H9 (cell line): ENCODE data around the gene PTPRN2. TPM values are rescaled to one million over a fixed set of nuclear protein-coding genes. Genes with fewer than 3 reads are reported as not detected.

ENCODE experiments used
- DNase-seq: peaks from one replicate; pipeline ENCODE4 v3.0.0-alpha.2; 2017
- H2AFZ ChIP-seq: one replicate; pipeline ENCODE4 v1.6.1; 2013; ENCODE audit warnings: mild to moderate bottlenecking, low read length, control low read depth, moderate library complexity
- H2AK5ac ChIP-seq: 2 replicates; pipeline ENCODE4 v1.6.1; 2013; ENCODE audit warnings: low read length, control low read depth, mixed read lengths; ENCODE audit not compliant: insufficient read length
- H2BK120ac ChIP-seq: one replicate; pipeline ENCODE4 v1.6.1; 2013; ENCODE audit warnings: low read depth, mild to moderate bottlenecking, low read length, control low read depth, inconsistent platforms; ENCODE audit not compliant: poor library complexity, severe bottlenecking
- H2BK12ac ChIP-seq: 2 replicates; pipeline ENCODE4 v1.6.1; 2013; ENCODE audit warnings: low read length, control low read depth, mixed read lengths, low read depth; ENCODE audit not compliant: insufficient read length
- H2BK15ac ChIP-seq: 2 replicates; pipeline ENCODE4 v1.6.1; 2013; ENCODE audit warnings: low read depth, low read length, control low read depth
- H2BK20ac ChIP-seq: one replicate; pipeline ENCODE4 v1.6.1; 2013; ENCODE audit warnings: low read depth, mild to moderate bottlenecking, low read length, control low read depth, inconsistent platforms; ENCODE audit not compliant: poor library complexity, severe bottlenecking
- H2BK5ac ChIP-seq: 2 replicates; pipeline ENCODE4 v1.6.1; 2013; ENCODE audit warnings: low read length, control low read depth, mixed read lengths; ENCODE audit not compliant: insufficient read length
- H3K14ac ChIP-seq: 2 replicates; pipeline ENCODE4 v1.6.1; 2013; ENCODE audit warnings: low read length, control low read depth; ENCODE audit not compliant: insufficient read depth
- H3K18ac ChIP-seq: 2 replicates; pipeline ENCODE4 v1.6.1; 2013; ENCODE audit warnings: low read depth, mild to moderate bottlenecking, mixed read lengths, low read length, control low read depth; ENCODE audit not compliant: insufficient read length
- H3K23ac ChIP-seq: 2 replicates; pipeline ENCODE4 v1.6.1; 2013; ENCODE audit warnings: low read length, control low read depth, mixed read lengths, low read depth; ENCODE audit not compliant: insufficient read length
- H3K23me2 ChIP-seq: 2 replicates; pipeline ENCODE4 v1.6.1; 2013; ENCODE audit warnings: low read depth, mild to moderate bottlenecking, mixed read lengths, low read length, control low read depth; ENCODE audit not compliant: insufficient read length, poor library complexity, severe bottlenecking
- H3K27ac ChIP-seq: 2 replicates; pipeline ENCODE4 v1.5.1; 2013; ENCODE audit warnings: low read length, control low read depth, mixed read lengths, low read depth; ENCODE audit not compliant: insufficient read length
- H3K27me3 ChIP-seq: 2 replicates; pipeline ENCODE4 v1.6.1; 2013; ENCODE audit warnings: low read length, control low read depth, inconsistent platforms; ENCODE audit not compliant: insufficient read depth
- H3K4ac ChIP-seq: 2 replicates; pipeline ENCODE4 v1.6.1; 2013; ENCODE audit warnings: low read depth, mild to moderate bottlenecking, control low read depth, inconsistent platforms, low read length, moderate library complexity
- H3K4me1 ChIP-seq: 2 replicates; pipeline ENCODE4 v1.6.1; 2013; ENCODE audit warnings: low read length, control low read depth, inconsistent platforms; ENCODE audit not compliant: insufficient read depth
- H3K4me2 ChIP-seq: 2 replicates; pipeline ENCODE4 v1.6.1; 2013; ENCODE audit warnings: low read length, control low read depth, mixed read lengths; ENCODE audit not compliant: insufficient read length, insufficient read depth
- H3K56ac ChIP-seq: 2 replicates; pipeline ENCODE4 v1.6.1; 2013; ENCODE audit warnings: low read depth, mild to moderate bottlenecking, mixed read lengths, low read length, control low read depth; ENCODE audit not compliant: insufficient read length
- H3K79me1 ChIP-seq: 2 replicates; pipeline ENCODE4 v1.6.1; 2013; ENCODE audit warnings: low read depth, mild to moderate bottlenecking, moderate library complexity, low read length, control low read depth, inconsistent platforms; ENCODE audit not compliant: insufficient read depth, poor library complexity, severe bottlenecking
- H3K79me2 ChIP-seq: 2 replicates; pipeline ENCODE4 v1.6.1; 2013; ENCODE audit warnings: low read length, control low read depth, inconsistent platforms; ENCODE audit not compliant: insufficient read depth
- H3K9ac ChIP-seq: 2 replicates; pipeline ENCODE4 v1.6.1; 2013; ENCODE audit warnings: low read length, control low read depth, mixed read lengths; ENCODE audit not compliant: insufficient read length; ENCODE audit errors: extremely low read depth
- H3K9me3 ChIP-seq: one replicate; pipeline ENCODE4 v1.6.1; 2013; ENCODE audit warnings: low read depth, low read length, inconsistent platforms; ENCODE audit not compliant: control insufficient read depth
- H3T11ph ChIP-seq: one replicate; pipeline ENCODE4 v1.6.1; 2013; ENCODE audit warnings: mild to moderate bottlenecking, low read length, control low read depth, inconsistent platforms
- H4K20me1 ChIP-seq: one replicate; pipeline ENCODE4 v1.6.1; 2013; ENCODE audit not compliant: control insufficient read depth, insufficient read length, insufficient read depth
- H4K5ac ChIP-seq: 2 replicates; pipeline ENCODE4 v1.6.1; 2013; ENCODE audit warnings: low read depth, mild to moderate bottlenecking, mixed read lengths, low read length, control low read depth; ENCODE audit not compliant: insufficient read length
- H4K8ac ChIP-seq: replicated peaks from 2 replicates; pipeline ENCODE4 v1.6.1; 2013; ENCODE audit warnings: low read length, control low read depth, mixed read lengths, low read depth; ENCODE audit not compliant: insufficient read length
- H4K91ac ChIP-seq: 2 replicates; pipeline ENCODE4 v1.6.1; 2013; ENCODE audit warnings: low read depth, mild to moderate bottlenecking, moderate library complexity, mixed read lengths, low read length, control low read depth; ENCODE audit not compliant: insufficient read length
- H3K27ac Mint-ChIP-seq, 3 experiments: 2 replicates in 2 of 3; 3 replicates in 1 of 3; pipeline ENCODE4 v1.8.0; 2020 to 2021; ENCODE audit warnings: mixed read lengths in 3 of 3, mild to moderate bottlenecking in 1 of 3, moderate library complexity in 1 of 3
- H3K27me3 Mint-ChIP-seq: 2 replicates; pipeline ENCODE4 v1.8.0; 2021; ENCODE audit warnings: low read depth, mild to moderate bottlenecking, moderate library complexity, mixed read lengths
- H3K36me3 Mint-ChIP-seq, 3 experiments: 2 replicates in 2 of 3; 3 replicates in 1 of 3; pipeline ENCODE4 v1.8.0; 2020 to 2021; ENCODE audit warnings: low read depth in 3 of 3, mixed read lengths in 3 of 3; ENCODE audit not compliant: insufficient read depth in 1 of 3
- H3K4me1 Mint-ChIP-seq, 2 experiments: 2 replicates each; pipeline ENCODE4 v1.8.0; 2020; ENCODE audit warnings: mixed read lengths in 2 of 2
- H3K4me3 Mint-ChIP-seq, 2 experiments: 2 replicates in 1 of 2; 3 replicates in 1 of 2; pipeline ENCODE4 v1.8.0; 2020 to 2021; ENCODE audit warnings: mild to moderate bottlenecking in 2 of 2, mixed read lengths in 2 of 2, moderate library complexity in 1 of 2
- H3K9me3 Mint-ChIP-seq, 2 experiments: 2 replicates in 1 of 2; 3 replicates in 1 of 2; pipeline ENCODE4 v1.8.0; 2020; ENCODE audit warnings: mild to moderate bottlenecking in 2 of 2, mixed read lengths in 2 of 2, moderate library complexity in 1 of 2
- WGBS: extraction: QIAGEN DNeasy Blood & Tissue Kit; methylation state at CpG from one replicate; pipeline ENCODE4 v1.1.7; 2013; ENCODE audit warnings: missing lambda C conversion rate, low lambda C conversion rate, mixed read lengths; ENCODE audit not compliant: insufficient read length; ENCODE audit errors: extremely low coverage; 5-methylcytosine and 5-hydroxymethylcytosine counted together
- total RNA-seq: library from RNA; stranded (reverse); gene quantifications from 2 replicates; pipeline ENCODE4 v1.2.1, GENCODE V29; 2021
- TF ChIP-seq, protein P1 (sequence below): fragments of 200-600 bp; sonication (generic); conservative IDR thresholded peaks from 3 replicates; pipeline ENCODE4 v1.8.0; 2021; ENCODE audit warnings: antibody characterized with exemption, mild to moderate bottlenecking

Gene PTPRN2
- total RNA-seq, 1 experiment from 2014 or later, result 5.2 TPM

DNA sequence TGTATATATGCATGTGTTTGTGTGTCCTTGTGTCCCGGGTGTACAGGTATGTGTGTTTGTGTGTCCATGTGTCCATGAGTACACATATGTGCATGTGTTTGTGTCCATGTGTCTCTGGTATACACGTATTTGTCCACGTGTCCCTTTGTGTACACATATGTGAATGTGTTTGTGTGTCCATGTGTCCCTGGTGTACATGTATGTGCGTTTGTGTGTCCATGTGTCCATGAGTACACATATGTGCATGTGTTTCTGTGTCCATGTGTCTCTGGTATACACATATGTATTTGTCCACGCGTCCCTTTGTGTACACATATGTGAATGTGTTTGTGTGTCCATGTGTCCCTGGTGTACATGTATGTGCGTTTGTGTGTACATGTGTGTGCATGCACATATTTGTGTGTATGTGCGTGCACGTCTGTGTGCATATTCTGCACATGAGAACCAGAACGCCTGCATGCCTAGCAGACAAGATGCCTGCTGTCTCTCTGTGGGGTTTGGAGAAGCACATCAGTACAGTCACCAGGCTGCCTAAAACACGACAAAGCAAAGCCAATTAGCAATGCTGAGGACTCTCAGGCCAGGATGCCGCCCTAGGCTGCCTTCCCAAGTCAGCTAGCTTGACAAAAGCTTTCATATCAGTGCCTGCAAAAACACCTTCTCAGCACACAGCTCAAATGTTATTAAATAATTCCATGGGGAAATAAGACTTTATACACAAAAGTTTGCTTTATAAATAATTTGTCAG lies 327.8 kb downstream of the PTPRN2 start:
- H3K4me1 Mint-ChIP-seq, result peaks cover 18 to 22% of the 10 kb centered on the region in 2 experiments
- H3K23me2 ChIP-seq, result no peaks in the 10 kb centered on the region
- H3K27ac Mint-ChIP-seq, result 0 out of 7 replicates have a peak overlapping the region, but pooled peaks of 2 of the 3 experiments have one; percentile 14 to 41
- no peak overlapping the region for H2BK15ac ChIP-seq
- no peak overlapping the region for H3K56ac ChIP-seq
- H4K5ac ChIP-seq, result no peak overlapping the region
- H4K20me1 ChIP-seq, result no peaks in the 10 kb centered on the region
- no peak overlapping the region for H4K8ac ChIP-seq
- no CpG with 5 or more reads among the region's 12 CpGs for WGBS
- H2BK120ac ChIP-seq, result no peak overlapping the region
- no peak overlapping the region for H3K18ac ChIP-seq
- no peak overlapping the region for H3K4ac ChIP-seq
- H2BK12ac ChIP-seq, result no peak overlapping the region
- H2BK5ac ChIP-seq, result no peak overlapping the region
- no peaks in the 10 kb centered on the region; a peak in 1 of 5 replicates for H3K9me3 Mint-ChIP-seq
- H3K27ac ChIP-seq, result no peak overlapping the region
- H3K9me3 ChIP-seq, result no peaks in the 10 kb centered on the region
- no peak for DNase-seq
- no peak overlapping the region for H4K91ac ChIP-seq
- no peaks in the 10 kb centered on the region for H3K79me1 ChIP-seq
- H3K27me3 ChIP-seq, result no peaks in the 10 kb centered on the region
- TF ChIP-seq, protein P1, sequence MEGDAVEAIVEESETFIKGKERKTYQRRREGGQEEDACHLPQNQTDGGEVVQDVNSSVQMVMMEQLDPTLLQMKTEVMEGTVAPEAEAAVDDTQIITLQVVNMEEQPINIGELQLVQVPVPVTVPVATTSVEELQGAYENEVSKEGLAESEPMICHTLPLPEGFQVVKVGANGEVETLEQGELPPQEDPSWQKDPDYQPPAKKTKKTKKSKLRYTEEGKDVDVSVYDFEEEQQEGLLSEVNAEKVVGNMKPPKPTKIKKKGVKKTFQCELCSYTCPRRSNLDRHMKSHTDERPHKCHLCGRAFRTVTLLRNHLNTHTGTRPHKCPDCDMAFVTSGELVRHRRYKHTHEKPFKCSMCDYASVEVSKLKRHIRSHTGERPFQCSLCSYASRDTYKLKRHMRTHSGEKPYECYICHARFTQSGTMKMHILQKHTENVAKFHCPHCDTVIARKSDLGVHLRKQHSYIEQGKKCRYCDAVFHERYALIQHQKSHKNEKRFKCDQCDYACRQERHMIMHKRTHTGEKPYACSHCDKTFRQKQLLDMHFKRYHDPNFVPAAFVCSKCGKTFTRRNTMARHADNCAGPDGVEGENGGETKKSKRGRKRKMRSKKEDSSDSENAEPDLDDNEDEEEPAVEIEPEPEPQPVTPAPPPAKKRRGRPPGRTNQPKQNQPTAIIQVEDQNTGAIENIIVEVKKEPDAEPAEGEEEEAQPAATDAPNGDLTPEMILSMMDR, result no peak
- H2BK20ac ChIP-seq, result no peak overlapping the region
- H2AK5ac ChIP-seq, result no peak overlapping the region
- H3K9ac ChIP-seq, result no peak overlapping the region
- no peak overlapping the region for H3K23ac ChIP-seq
- H3K4me1 ChIP-seq, result no peaks in the 10 kb centered on the region
- H3K4me3 Mint-ChIP-seq, result no peak overlapping the region
- no peak overlapping the region for H2AFZ ChIP-seq
- no peak overlapping the region for H3T11ph ChIP-seq
- no peaks in the 10 kb centered on the region for H3K79me2 ChIP-seq
- H3K14ac ChIP-seq, result no peak overlapping the region
- no peaks in the 10 kb centered on the region; the same call in 1 of the 2 replicates for H3K27me3 Mint-ChIP-seq
- H3K36me3 Mint-ChIP-seq, result peaks cover 0 to 2% (median 0%) of the 10 kb centered on the region in 3 experiments; a peak in 1 of 7 replicates
- H3K4me2 ChIP-seq, result no peak overlapping the region
